Gastroesophageal sphincter (tissue), 3 donors: ENCODE measurements around the gene CTIF.

Experiments
- POLR2A ChIP-seq, 2 donors: fragments of 450-650 bp; IDR thresholded peaks; one replicate each; pipeline ENCODE4 v1.6.1; 2017; ENCODE audit warnings: antibody characterized with exemption in 2 of 2, mild to moderate bottlenecking in 2 of 2, moderate library complexity in 1 of 2
- POLR2AphosphoS5 ChIP-seq: sonication (generic); formaldehyde crosslinking; IDR thresholded peaks from one replicate; pipeline ENCODE4 v1.6.1; 2017; ENCODE audit warnings: antibody characterized with exemption
- TF ChIP-seq, protein P1 (sequence below), 4 experiments: fragments of 200-600 bp in 2 of 4; fragments of 450-650 bp in 2 of 4; sonication (generic) in 1 of 4; IDR thresholded peaks; one replicate each; pipeline ENCODE4 v1.5.1; 2017 to 2019; ENCODE audit warnings: antibody characterized with exemption in 4 of 4, mild to moderate bottlenecking in 2 of 4, moderate library complexity in 2 of 4

DNA sequence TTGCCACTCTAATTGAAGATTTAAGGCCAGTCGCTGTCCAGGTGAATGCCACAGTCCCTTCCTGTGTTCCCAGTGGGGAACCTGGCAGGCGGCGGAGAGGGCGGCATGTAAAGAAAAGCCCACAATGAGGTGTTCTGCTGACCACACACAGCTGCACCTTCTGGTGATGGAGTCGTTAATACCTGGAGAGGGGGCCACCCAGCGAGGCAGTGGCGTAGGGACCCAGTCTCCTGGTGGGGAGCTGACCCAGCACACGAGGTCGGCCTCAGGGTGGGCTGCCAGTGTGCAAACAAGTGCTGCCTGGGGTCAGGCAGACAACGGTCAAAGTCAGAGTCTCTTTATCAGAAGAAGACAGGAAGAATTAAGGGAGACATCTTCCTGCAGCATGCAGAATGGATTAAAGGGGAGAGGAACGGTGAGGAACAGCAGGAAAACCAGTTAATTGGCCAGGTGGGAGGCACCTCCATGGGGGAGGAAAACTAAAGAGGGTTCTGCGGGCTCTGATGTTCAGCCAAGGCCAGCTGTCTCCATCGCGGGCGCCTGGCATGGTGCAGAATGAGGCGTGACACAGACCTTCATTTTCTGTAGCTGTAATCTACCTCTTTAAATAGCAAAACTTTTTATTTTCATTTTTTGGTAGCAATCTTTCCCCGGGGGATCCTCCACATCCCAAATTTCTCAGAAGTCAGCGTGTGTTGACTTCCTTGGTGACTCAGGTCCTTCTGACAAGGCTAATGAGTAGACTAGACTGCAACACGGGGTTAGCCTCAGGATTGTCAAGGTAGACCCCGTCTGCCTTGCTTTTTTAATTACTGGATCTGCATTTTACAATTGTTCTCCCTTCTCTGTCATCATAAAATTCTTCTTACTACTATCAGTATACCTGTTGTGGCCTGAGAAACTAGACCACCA is 333.7 kb downstream of the CTIF start:
- TF ChIP-seq POLR2AphosphoS5 (no peak), POLR2A (IDR thresholded peaks at IDR 0.05) (no peak)
- TF ChIP-seq, protein P1, sequence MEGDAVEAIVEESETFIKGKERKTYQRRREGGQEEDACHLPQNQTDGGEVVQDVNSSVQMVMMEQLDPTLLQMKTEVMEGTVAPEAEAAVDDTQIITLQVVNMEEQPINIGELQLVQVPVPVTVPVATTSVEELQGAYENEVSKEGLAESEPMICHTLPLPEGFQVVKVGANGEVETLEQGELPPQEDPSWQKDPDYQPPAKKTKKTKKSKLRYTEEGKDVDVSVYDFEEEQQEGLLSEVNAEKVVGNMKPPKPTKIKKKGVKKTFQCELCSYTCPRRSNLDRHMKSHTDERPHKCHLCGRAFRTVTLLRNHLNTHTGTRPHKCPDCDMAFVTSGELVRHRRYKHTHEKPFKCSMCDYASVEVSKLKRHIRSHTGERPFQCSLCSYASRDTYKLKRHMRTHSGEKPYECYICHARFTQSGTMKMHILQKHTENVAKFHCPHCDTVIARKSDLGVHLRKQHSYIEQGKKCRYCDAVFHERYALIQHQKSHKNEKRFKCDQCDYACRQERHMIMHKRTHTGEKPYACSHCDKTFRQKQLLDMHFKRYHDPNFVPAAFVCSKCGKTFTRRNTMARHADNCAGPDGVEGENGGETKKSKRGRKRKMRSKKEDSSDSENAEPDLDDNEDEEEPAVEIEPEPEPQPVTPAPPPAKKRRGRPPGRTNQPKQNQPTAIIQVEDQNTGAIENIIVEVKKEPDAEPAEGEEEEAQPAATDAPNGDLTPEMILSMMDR (IDR thresholded peaks at IDR 0.05): no peak
